SK-N-SH treated with all-trans-retinoic acid at 6 μM for 48 hours (cell line): ENCODE data around the gene C20orf202.

ENCODE experiments used
- ARNTL ChIP-seq: fragments of 450-650 bp; formaldehyde crosslinking; IDR thresholded peaks from 2 replicates; pipeline ENCODE4 v1.5.0; 2020; ENCODE audit warnings: low read depth, mild to moderate bottlenecking, moderate library complexity, borderline replicate concordance
- CSDC2 ChIP-seq: fragments of 250-450 bp; sonication (Bioruptor Pico); IDR thresholded peaks from 2 replicates; pipeline ENCODE4 v1.5.0; 2020; ENCODE audit warnings: mild to moderate bottlenecking, moderate library complexity
- GLIS3 ChIP-seq: fragments of 250-450 bp; sonication (Bioruptor Pico); IDR thresholded peaks from 2 replicates; pipeline ENCODE4 v1.5.0; 2020; ENCODE audit warnings: mild to moderate bottlenecking, moderate library complexity
- ISL1 ChIP-seq: fragments of 250-450 bp; sonication (Bioruptor Pico); IDR thresholded peaks from 2 replicates; pipeline ENCODE4 v2.1.2; 2022; ENCODE audit warnings: mild to moderate bottlenecking, moderate library complexity
- OSR1 ChIP-seq: fragments of 250-450 bp; sonication (Bioruptor Pico); IDR thresholded peaks from 2 replicates; pipeline ENCODE4 v1.8.0; 2022; ENCODE audit warnings: moderate library complexity, mild to moderate bottlenecking, inconsistent platforms
- PPARA ChIP-seq: fragments of 250-450 bp; sonication (Bioruptor Pico); IDR thresholded peaks from 2 replicates; pipeline ENCODE4 v1.5.0; 2020; ENCODE audit warnings: mild to moderate bottlenecking, borderline replicate concordance
- RARB ChIP-seq: fragments of 250-450 bp; sonication (Bioruptor Pico); IDR thresholded peaks from 2 replicates; pipeline ENCODE4 v1.8.0; 2021; ENCODE audit warnings: mild to moderate bottlenecking, moderate library complexity
- SNAI2 ChIP-seq: fragments of 250-450 bp; sonication (Bioruptor Pico); IDR thresholded peaks from 2 replicates; pipeline ENCODE4 v1.5.0; 2020; ENCODE audit warnings: mild to moderate bottlenecking, moderate library complexity
- ZFP3 ChIP-seq: fragments of 250-450 bp; sonication (Bioruptor Pico); IDR thresholded peaks from 2 replicates; pipeline ENCODE4 v1.5.0; 2020; ENCODE audit warnings: mild to moderate bottlenecking, moderate library complexity
- ZFP30 ChIP-seq: fragments of 450-650 bp; formaldehyde crosslinking; IDR thresholded peaks from 2 replicates; pipeline ENCODE4 v1.5.0; 2022; ENCODE audit warnings: mild to moderate bottlenecking, moderate library complexity
- ZNF565 ChIP-seq: fragments of 450-650 bp; formaldehyde crosslinking; conservative IDR thresholded peaks from 2 replicates; pipeline ENCODE4 v1.5.0; 2020; ENCODE audit warnings: low read depth, mild to moderate bottlenecking, moderate library complexity
- ZNF8 ChIP-seq: fragments of 450-650 bp; formaldehyde crosslinking; IDR thresholded peaks from 2 replicates; pipeline ENCODE4 v1.5.0; 2020; ENCODE audit warnings: mild to moderate bottlenecking, moderate library complexity
- TF ChIP-seq, protein P1 (sequence below): fragments of 250-450 bp; sonication (Bioruptor Pico); IDR thresholded peaks from 2 replicates; pipeline ENCODE4 v1.5.1; 2021; ENCODE audit warnings: mild to moderate bottlenecking, moderate library complexity
- TF ChIP-seq, protein P2 (sequence below): fragments of 250-450 bp; sonication (Bioruptor Pico); IDR thresholded peaks from 2 replicates; pipeline ENCODE4 v1.8.0; 2020; ENCODE audit warnings: mild to moderate bottlenecking, moderate library complexity, borderline replicate concordance

DNA sequence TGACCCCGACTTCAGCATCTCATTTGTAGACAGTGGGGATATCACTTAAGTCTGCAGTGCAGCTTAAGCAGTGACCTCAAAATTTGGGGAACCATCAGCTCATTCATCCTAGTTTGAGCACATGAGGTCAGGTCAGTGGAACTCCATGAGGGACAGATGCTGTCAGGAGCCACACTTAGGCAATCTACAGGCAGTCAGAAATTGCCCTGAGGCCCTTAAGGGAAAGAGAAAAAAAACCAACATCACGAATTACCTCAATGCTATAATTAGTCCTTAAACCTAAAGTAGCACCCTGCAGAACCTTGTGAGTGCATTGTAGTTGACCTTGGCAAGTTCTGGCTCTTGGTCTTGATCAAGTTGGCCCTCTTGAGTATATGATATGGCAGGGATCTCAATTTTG, 39.6 kb upstream of the C20orf202 start:
- TF ChIP-seq ZNF565 (CRISPR knock-in tag), result no peak
- TF ChIP-seq CSDC2 (CRISPR knock-in tag), result no peak
- TF ChIP-seq, protein P1, sequence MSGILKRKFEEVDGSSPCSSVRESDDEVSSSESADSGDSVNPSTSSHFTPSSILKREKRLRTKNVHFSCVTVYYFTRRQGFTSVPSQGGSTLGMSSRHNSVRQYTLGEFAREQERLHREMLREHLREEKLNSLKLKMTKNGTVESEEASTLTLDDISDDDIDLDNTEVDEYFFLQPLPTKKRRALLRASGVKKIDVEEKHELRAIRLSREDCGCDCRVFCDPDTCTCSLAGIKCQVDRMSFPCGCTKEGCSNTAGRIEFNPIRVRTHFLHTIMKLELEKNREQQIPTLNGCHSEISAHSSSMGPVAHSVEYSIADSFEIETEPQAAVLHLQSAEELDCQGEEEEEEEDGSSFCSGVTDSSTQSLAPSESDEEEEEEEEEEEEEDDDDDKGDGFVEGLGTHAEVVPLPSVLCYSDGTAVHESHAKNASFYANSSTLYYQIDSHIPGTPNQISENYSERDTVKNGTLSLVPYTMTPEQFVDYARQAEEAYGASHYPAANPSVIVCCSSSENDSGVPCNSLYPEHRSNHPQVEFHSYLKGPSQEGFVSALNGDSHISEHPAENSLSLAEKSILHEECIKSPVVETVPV (CRISPR knock-in tag), result no peak
- no peak for TF ChIP-seq RARB (CRISPR knock-in tag)
- TF ChIP-seq, protein P2, sequence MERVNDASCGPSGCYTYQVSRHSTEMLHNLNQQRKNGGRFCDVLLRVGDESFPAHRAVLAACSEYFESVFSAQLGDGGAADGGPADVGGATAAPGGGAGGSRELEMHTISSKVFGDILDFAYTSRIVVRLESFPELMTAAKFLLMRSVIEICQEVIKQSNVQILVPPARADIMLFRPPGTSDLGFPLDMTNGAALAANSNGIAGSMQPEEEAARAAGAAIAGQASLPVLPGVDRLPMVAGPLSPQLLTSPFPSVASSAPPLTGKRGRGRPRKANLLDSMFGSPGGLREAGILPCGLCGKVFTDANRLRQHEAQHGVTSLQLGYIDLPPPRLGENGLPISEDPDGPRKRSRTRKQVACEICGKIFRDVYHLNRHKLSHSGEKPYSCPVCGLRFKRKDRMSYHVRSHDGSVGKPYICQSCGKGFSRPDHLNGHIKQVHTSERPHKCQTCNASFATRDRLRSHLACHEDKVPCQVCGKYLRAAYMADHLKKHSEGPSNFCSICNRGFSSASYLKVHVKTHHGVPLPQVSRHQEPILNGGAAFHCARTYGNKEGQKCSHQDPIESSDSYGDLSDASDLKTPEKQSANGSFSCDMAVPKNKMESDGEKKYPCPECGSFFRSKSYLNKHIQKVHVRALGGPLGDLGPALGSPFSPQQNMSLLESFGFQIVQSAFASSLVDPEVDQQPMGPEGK (CRISPR knock-in tag), result no peak
- no peak for TF ChIP-seq GLIS3
- TF ChIP-seq SNAI2 (CRISPR knock-in tag), result no peak
- no peak for TF ChIP-seq ZNF8 (CRISPR knock-in tag)
- no peak for TF ChIP-seq ZFP30 (CRISPR knock-in tag)
- no peak for TF ChIP-seq PPARA (CRISPR knock-in tag)
- no peak for TF ChIP-seq OSR1 (CRISPR knock-in tag)
- TF ChIP-seq ZFP3 (CRISPR knock-in tag), result no peak
- no peak for TF ChIP-seq ISL1
- no peak for TF ChIP-seq ARNTL (CRISPR knock-in tag)
